Effector memory CD8-positive, alpha-beta T cell (primary cell): Measurements from ENCODE around the gene CALCOCO1.
A peak's percentile ranks its signal among the peaks of the same experiment; 100 is the strongest.
"Not testable (repeated sequence)": the region's sequence is repeated elsewhere in the genome, so short reads cannot be mapped to it uniquely, and the experiment has no call there.

Experiments
- ATAC-seq: fragments of 150-1000 bp; cut with Tn5 transposase; replicated peaks from 2 replicates; pipeline ENCODE4 v1.10.0; 2021; ENCODE audit warnings: mild to moderate bottlenecking, moderate library complexity
- DNase-seq, 3 experiments: peaks; one replicate each; pipeline ENCODE4 v3.0.0; 2021
- H3K27ac Mint-ChIP-seq, 2 donors: one replicate each; pipeline ENCODE4 v1.8.0; 2022; ENCODE audit warnings: mild to moderate bottlenecking in 2 of 2, mixed read lengths in 2 of 2, moderate library complexity in 2 of 2
- H3K27me3 Mint-ChIP-seq, 2 donors: one replicate each; pipeline ENCODE4 v1.8.0; 2022; ENCODE audit warnings: mixed read lengths in 2 of 2
- H3K36me3 Mint-ChIP-seq: one replicate; pipeline ENCODE4 v1.8.0; 2022; ENCODE audit warnings: mild to moderate bottlenecking, moderate library complexity, mixed read lengths; ENCODE audit not compliant: insufficient read depth
- H3K4me1 Mint-ChIP-seq, 2 donors: one replicate each; pipeline ENCODE4 v1.8.0; 2022; ENCODE audit warnings: low read depth in 2 of 2, mixed read lengths in 2 of 2
- H3K4me3 Mint-ChIP-seq, 2 donors: one replicate each; pipeline ENCODE4 v1.8.0; 2022; ENCODE audit warnings: mild to moderate bottlenecking in 2 of 2, mixed read lengths in 2 of 2, moderate library complexity in 2 of 2
- H3K9me3 Mint-ChIP-seq, 2 donors: one replicate each; pipeline ENCODE4 v1.8.0; 2022; ENCODE audit warnings: mixed read lengths in 2 of 2
- total RNA-seq, 9 experiments: gene quantifications; one replicate each; lab custom pipeline; 2026; lab: John Stamatoyannopoulos, UW

CALCOCO1 gene
- 19.2 to 171 (median 123) reads per million in 9 experiments for total RNA-seq

- H3K27me3 Mint-ChIP-seq, result no peaks in the 10 kb centered on the region
- ATAC-seq (peak; percentile 94), DNase-seq (peak; percentile 94 to 96 (median 95))
- H3K4me3 Mint-ChIP-seq, result peak within 1 kb of the TSS; percentile 91 to 93
- H3K36me3 Mint-ChIP-seq, result peaks cover 27% of the 10 kb centered on the region
- H3K4me1 Mint-ChIP-seq, result peaks cover 20 to 35% of the 10 kb centered on the region in 2 donors
- peak within 1 kb of the TSS; percentile 90 for H3K27ac Mint-ChIP-seq
- no peaks in the 10 kb centered on the region for H3K9me3 Mint-ChIP-seq
Observed at GRCh38 chr12:53727310-53728041, at the start of gene CALCOCO1. CALCOCO1 (minus strand) TSS chr12:53727452; CDS start chr12:53725242, 2,210 bp downstream.

- ATAC-seq (no peak), DNase-seq (no peak)
- Mint-ChIP-seq H3K27me3 (peaks cover 38 to 42% of the 10 kb centered on the region in 2 donors), H3K4me1 (no peaks in the 10 kb centered on the region), H3K4me3 (no peak overlapping the region), H3K9me3 (no peaks in the 10 kb centered on the region), H3K36me3 (no peaks in the 10 kb centered on the region), H3K27ac (no peak overlapping the region)
Observed at GRCh38 chr12:53776872-53777271, 49.6 kb upstream of the CALCOCO1 start.

GRCh38 chr12:53775478-53776145 lies 48.4 kb upstream of the CALCOCO1 start:
- H3K36me3 Mint-ChIP-seq, result no peaks in the 10 kb centered on the region
- ATAC-seq, result no peak
- H3K9me3 Mint-ChIP-seq, result no peaks in the 10 kb centered on the region
- H3K27ac Mint-ChIP-seq, result no peak overlapping the region
- no peaks in the 10 kb centered on the region for H3K4me1 Mint-ChIP-seq
- H3K4me3 Mint-ChIP-seq, result no peak overlapping the region
- H3K27me3 Mint-ChIP-seq, result peaks cover 38 to 39% of the 10 kb centered on the region in 2 donors
- DNase-seq, result no peak

GRCh38 chr12:53770281-53770680 lies 43.0 kb upstream of the CALCOCO1 start:
- DNase-seq (no peak), ATAC-seq (no peak)
- H3K4me3 Mint-ChIP-seq, result no peak overlapping the region
- no peaks in the 10 kb centered on the region for H3K9me3 Mint-ChIP-seq
- peaks cover 45 to 49% of the 10 kb centered on the region in 2 donors for H3K27me3 Mint-ChIP-seq
- H3K27ac Mint-ChIP-seq, result no peak overlapping the region
- H3K36me3 Mint-ChIP-seq, result no peaks in the 10 kb centered on the region
- no peaks in the 10 kb centered on the region for H3K4me1 Mint-ChIP-seq

- Mint-ChIP-seq H3K27me3 (peaks cover 48 to 61% of the 10 kb centered on the region in 2 donors), H3K36me3 (no peaks in the 10 kb centered on the region), H3K9me3 (no peaks in the 10 kb centered on the region), H3K27ac (no peak overlapping the region), H3K4me1 (no peaks in the 10 kb centered on the region), H3K4me3 (no peak overlapping the region)
- DNase-seq (no peak), ATAC-seq (no peak)
Observed at GRCh38 chr12:53768976-53769375, 41.7 kb upstream of the CALCOCO1 start.

- DNase-seq, result no peak
- no peak overlapping the region for H3K27ac Mint-ChIP-seq
- no peak for ATAC-seq
- peaks cover 69 to 73% of the 10 kb centered on the region in 2 donors for H3K27me3 Mint-ChIP-seq
- H3K9me3 Mint-ChIP-seq, result no peaks in the 10 kb centered on the region
- H3K4me1 Mint-ChIP-seq, result no peaks in the 10 kb centered on the region
- H3K4me3 Mint-ChIP-seq, result no peak overlapping the region
- H3K36me3 Mint-ChIP-seq, result no peaks in the 10 kb centered on the region
Observed at GRCh38 chr12:53766881-53767280, 39.6 kb upstream of the CALCOCO1 start.

GRCh38 chr12:53765891-53766290 lies 38.6 kb upstream of the CALCOCO1 start:
- ATAC-seq (no peak), DNase-seq (no peak)
- Mint-ChIP-seq H3K4me1 (no peaks in the 10 kb centered on the region), H3K27ac (no peak overlapping the region), H3K27me3 (peaks cover 70 to 76% of the 10 kb centered on the region in 2 donors), H3K4me3 (no peak overlapping the region), H3K36me3 (no peaks in the 10 kb centered on the region), H3K9me3 (no peaks in the 10 kb centered on the region)

- Mint-ChIP-seq H3K9me3 (no peaks in the 10 kb centered on the region), H3K27me3 (peaks cover 77 to 82% of the 10 kb centered on the region in 2 donors), H3K4me3 (no peak overlapping the region), H3K27ac (no peak overlapping the region), H3K4me1 (no peaks in the 10 kb centered on the region), H3K36me3 (no peaks in the 10 kb centered on the region)
- no peak for DNase-seq
- ATAC-seq, result no peak
Observed at GRCh38 chr12:53764615-53765014, 37.4 kb upstream of the CALCOCO1 start.

- H3K4me1 Mint-ChIP-seq, H3K9me3 Mint-ChIP-seq, ATAC-seq, DNase-seq, H3K36me3 Mint-ChIP-seq, H3K4me3 Mint-ChIP-seq, H3K27ac Mint-ChIP-seq: not testable (repeated sequence)
- H3K27me3 Mint-ChIP-seq, result peaks cover 90 to 98% of the 10 kb centered on the region in 2 donors
Observed at GRCh38 chr12:53762793-53763192, 35.5 kb upstream of the CALCOCO1 start.

GRCh38 chr12:53761306-53761705 lies 34.1 kb upstream of the CALCOCO1 start:
- Mint-ChIP-seq H3K4me1 (peaks cover 5 to 7% of the 10 kb centered on the region in 2 donors), H3K4me3 (no peak overlapping the region), H3K36me3 (no peaks in the 10 kb centered on the region), H3K9me3 (no peaks in the 10 kb centered on the region), H3K27me3 (peaks cover 75 to 84% of the 10 kb centered on the region in 2 donors), H3K27ac (peak overlapping the region in 1 of 2 donors; percentile 36)
- no peak for DNase-seq
- no peak for ATAC-seq

GRCh38 chr12:53759261-53759660 lies 32.0 kb upstream of the CALCOCO1 start:
- no peaks in the 10 kb centered on the region for H3K36me3 Mint-ChIP-seq
- peaks cover 10 to 11% of the 10 kb centered on the region in 2 donors for H3K4me1 Mint-ChIP-seq
- ATAC-seq (no peak), DNase-seq (no peak)
- H3K9me3 Mint-ChIP-seq, result no peaks in the 10 kb centered on the region
- H3K4me3 Mint-ChIP-seq, result no peak overlapping the region
- H3K27me3 Mint-ChIP-seq, result peaks cover 60 to 65% of the 10 kb centered on the region in 2 donors
- H3K27ac Mint-ChIP-seq, result no peak overlapping the region

- H3K27ac Mint-ChIP-seq, result no peak overlapping the region
- no peaks in the 10 kb centered on the region for H3K36me3 Mint-ChIP-seq
Observed at GRCh38 chr12:53758730-53759103, 31.5 kb upstream of the CALCOCO1 start.

GRCh38 chr12:53758081-53758729 lies 31.0 kb upstream of the CALCOCO1 start:
- Mint-ChIP-seq H3K4me1 (peaks cover 10 to 11% of the 10 kb centered on the region in 2 donors), H3K27ac (no peak overlapping the region)
- DNase-seq, result no peak

More at GRCh38 chr12:53758730-53759103, 31.5 kb upstream of the CALCOCO1 start:
- H3K27me3 Mint-ChIP-seq, result peaks cover 55 to 60% of the 10 kb centered on the region in 2 donors
- no peaks in the 10 kb centered on the region for H3K9me3 Mint-ChIP-seq
- no peak overlapping the region for H3K4me3 Mint-ChIP-seq
- peaks cover 10 to 11% of the 10 kb centered on the region in 2 donors for H3K4me1 Mint-ChIP-seq
- DNase-seq, result no peak
- no peak for ATAC-seq

More at GRCh38 chr12:53758081-53758729, 31.0 kb upstream of the CALCOCO1 start:
- no peaks in the 10 kb centered on the region for H3K9me3 Mint-ChIP-seq
- H3K36me3 Mint-ChIP-seq, result no peaks in the 10 kb centered on the region
- H3K27me3 Mint-ChIP-seq, result peaks cover 49 to 55% of the 10 kb centered on the region in 2 donors
- H3K4me3 Mint-ChIP-seq, result no peak overlapping the region
- ATAC-seq, result no peak
